GM10847 (cell line): ENCODE results near the gene ZNF8.

Experiments
- POLR2A ChIP-seq: IDR thresholded peaks from 2 replicates; pipeline ENCODE4 v1.6.1; 2011; ENCODE audit not compliant: insufficient read length; ENCODE audit errors: extremely low read depth

The ZNF8 gene

DNA sequence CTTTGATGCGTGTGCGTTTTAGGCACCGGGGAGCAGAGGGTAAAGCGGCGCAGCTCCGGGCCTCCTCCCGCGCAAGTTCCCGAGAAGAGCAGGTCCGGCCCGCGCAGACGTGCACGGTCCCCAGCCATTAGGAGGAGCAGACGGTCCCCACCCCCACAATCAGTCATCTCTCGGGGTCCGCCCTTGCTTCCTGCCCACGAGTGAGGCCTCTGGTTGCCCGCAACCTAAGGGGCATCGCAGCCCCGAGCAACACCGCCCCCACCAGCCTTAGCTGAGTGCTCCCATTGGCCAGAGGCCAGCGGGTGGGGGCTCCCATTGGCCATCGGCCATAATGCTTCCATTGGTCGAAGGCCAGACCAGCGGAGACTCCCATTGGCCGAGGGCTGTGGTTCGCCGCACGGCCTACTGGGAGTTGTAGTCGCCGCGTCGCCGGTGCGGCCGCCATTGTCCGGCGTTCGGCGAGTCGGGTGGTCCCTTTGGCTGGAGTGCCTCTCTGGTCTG is at the start of gene ZNF8:
Gene ZNF8 (plus strand): TSS at position 415 of the 501 bp plus-strand sequence. CDS start 127 bp downstream, outside the sequence.
- TF ChIP-seq POLR2A, result peak; percentile 78

- TF ChIP-seq POLR2A, result no peak
These were observed 49.5 kb upstream of the ZNF8 start for GRCh38 chr19:58229255-58229639.

- no peak for TF ChIP-seq POLR2A
These were observed 41.4 kb upstream of the ZNF8 start for GRCh38 chr19:58237324-58237723.

GRCh38 chr19:58243351-58243750 is 35.4 kb upstream of the ZNF8 start:
- TF ChIP-seq POLR2A, result no peak

GRCh38 chr19:58248886-58249285 is 29.9 kb upstream of the ZNF8 start:
- TF ChIP-seq POLR2A, result no peak

DNA sequence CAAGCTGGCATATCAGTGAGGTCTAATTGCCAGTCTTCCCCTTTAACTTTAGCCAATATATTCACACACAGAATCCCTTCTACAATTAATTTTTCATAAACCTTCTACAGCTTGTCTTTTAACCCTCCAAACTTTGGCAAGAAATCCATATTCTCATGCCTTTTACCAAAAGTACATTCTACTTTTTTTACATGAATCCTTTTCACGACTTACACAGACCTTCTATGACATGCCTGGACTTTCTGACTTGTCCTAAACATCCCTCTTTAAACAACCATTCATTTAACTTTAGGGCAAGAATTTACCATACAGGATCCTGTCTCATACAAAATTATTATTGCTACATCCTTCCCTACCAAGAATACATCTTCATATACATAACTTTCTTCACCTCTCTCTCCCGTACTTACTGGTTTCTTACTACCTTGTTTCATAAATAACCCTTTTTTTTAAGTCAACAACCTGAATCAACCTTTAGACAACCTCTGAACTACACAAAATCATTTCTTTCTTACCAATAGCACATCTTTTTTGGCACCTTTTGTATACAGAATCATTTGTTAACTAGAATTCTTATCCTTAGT is 26.6 kb upstream of the ZNF8 start:
- no peak for TF ChIP-seq POLR2A

GRCh38 chr19:58261600-58261967 is 17.2 kb upstream of the ZNF8 start:
- no peak for TF ChIP-seq POLR2A

- no peak for TF ChIP-seq POLR2A
These were observed 16.5 kb upstream of the ZNF8 start for GRCh38 chr19:58261968-58262921.

GRCh38 chr19:58262922-58263296 is 15.8 kb upstream of the ZNF8 start:
- no peak for TF ChIP-seq POLR2A

DNA sequence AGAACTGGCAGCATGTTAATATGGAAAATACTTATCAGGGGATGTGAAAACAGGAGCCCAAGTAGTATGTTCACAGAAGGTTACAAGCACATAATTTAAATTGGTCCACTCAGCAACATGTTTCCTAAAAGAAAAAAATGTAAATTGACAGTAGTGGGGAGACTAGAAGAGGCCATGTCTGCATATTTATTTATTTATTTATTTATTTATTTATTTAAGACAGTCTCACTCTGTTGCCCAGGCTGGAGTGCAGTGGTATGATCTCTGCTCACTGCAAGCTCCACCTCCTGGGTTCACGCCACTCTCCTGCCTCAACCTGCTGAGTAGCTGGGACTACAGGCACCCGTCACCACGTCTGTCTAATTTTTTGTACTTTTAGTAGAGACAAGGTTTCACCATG is 13.7 kb upstream of the ZNF8 start:
- no peak for TF ChIP-seq POLR2A

DNA sequence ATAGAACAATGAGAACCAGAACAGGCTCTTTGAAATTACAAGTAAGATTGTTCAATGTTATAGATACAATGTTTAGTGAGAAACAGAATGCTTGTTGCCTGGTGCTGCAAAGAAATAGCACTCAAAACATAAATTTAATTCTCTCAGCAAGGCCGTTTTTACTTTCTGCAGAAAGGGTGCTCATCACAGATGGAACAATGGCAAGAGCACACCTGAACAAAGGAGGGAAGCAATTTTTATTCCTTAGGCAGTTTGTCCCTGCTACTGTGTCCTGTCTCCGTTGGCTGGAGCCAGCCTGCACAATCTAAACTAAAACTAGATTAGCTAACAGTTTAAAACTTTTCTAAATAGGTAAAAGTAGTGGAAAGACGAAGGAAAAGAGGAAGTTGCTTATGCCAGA is 10.4 kb upstream of the ZNF8 start:
- no peak for TF ChIP-seq POLR2A

GRCh38 chr19:58274771-58275201 is 4.0 kb upstream of the ZNF8 start:
- TF ChIP-seq POLR2A, result no peak

GRCh38 chr19:58275564-58275963 is 3.2 kb upstream of the ZNF8 start:
- no peak for TF ChIP-seq POLR2A

- TF ChIP-seq POLR2A, result no peak
These were observed 1.6 kb upstream of the ZNF8 start for GRCh38 chr19:58277197-58277596.

GRCh38 chr19:58277748-58278540 is 811 bp upstream of the ZNF8 start:
- no peak for TF ChIP-seq POLR2A
